Thyroid gland (tissue), 4 donors: ENCODE measurements around the gene NPHS2. TPM values are rescaled to one million over a fixed set of nuclear protein-coding genes. Genes with fewer than 3 reads are reported as not detected.

ENCODE experiments used
- DNase-seq, 2 donors: peaks; one replicate each; pipeline ENCODE4 v3.0.0-alpha.2; 2019
- H3K27ac ChIP-seq, 3 donors: fragments of 200-600 bp; sonication (generic); 1 replicate in 2 of 3; 2 replicates in 1 of 3; pipeline ENCODE4 v1.5.1; 2016 to 2019; ENCODE audit warnings: mild to moderate bottlenecking in 1 of 3, moderate library complexity in 1 of 3
- H3K27me3 ChIP-seq: fragments of 200-600 bp; sonication (generic); one replicate; pipeline ENCODE4 v1.5.1; 2019
- H3K36me3 ChIP-seq, 2 donors: fragments of 200-600 bp; sonication (generic); one replicate each; pipeline ENCODE4 v1.5.1; 2016 to 2019
- H3K4me1 ChIP-seq, 2 donors: fragments of 200-600 bp; sonication (generic); one replicate each; pipeline ENCODE4 v1.5.1; 2017 to 2019
- H3K4me3 ChIP-seq, 3 donors: fragments of 200-600 bp; sonication (generic); replicated peaks in 1 of 3; 1 replicate in 2 of 3; 2 replicates in 1 of 3; pipeline ENCODE4 v1.5.1; 2016; ENCODE audit warnings: mild to moderate bottlenecking in 1 of 3
- H3K9me3 ChIP-seq: fragments of 200-600 bp; sonication (generic); one replicate; pipeline ENCODE4 v1.5.1; 2017
- POLR2A ChIP-seq, 2 donors: fragments of 450-650 bp; IDR thresholded peaks; one replicate each; pipeline ENCODE4 v1.6.1; 2017; ENCODE audit warnings: antibody characterized with exemption in 2 of 2, mild to moderate bottlenecking in 2 of 2, moderate library complexity in 1 of 2
- WGBS, 2 donors: methylation state at CpG; one replicate each; pipeline ENCODE4 v1.1.5; 2017; 5-methylcytosine and 5-hydroxymethylcytosine counted together
- intact Hi-C: fragments of 100-400 bp; cut with DNase I; formaldehyde crosslinking; loops from one replicate; pipeline ENCODE4 v1.15.1; 2023
- total RNA-seq, 4 donors: library from RNA; depleted of rRNA; stranded (reverse); fragments of >200 nt; gene quantifications; one replicate each; pipeline ENCODE4 v1.2.3, GENCODE V29; 2016
- TF ChIP-seq, protein P1 (sequence below), 6 experiments: fragments of 200-600 bp in 3 of 6; fragments of 450-650 bp in 3 of 6; sonication (generic) in 3 of 6; IDR thresholded peaks; one replicate each; pipeline ENCODE4 v1.5.1; 2016 to 2019; ENCODE audit warnings: antibody characterized with exemption in 6 of 6, mild to moderate bottlenecking in 2 of 6, inconsistent platforms in 1 of 6, moderate library complexity in 1 of 6

NPHS2 gene
- total RNA-seq, 4 donors from 2014 or later, result not detected

DNA sequence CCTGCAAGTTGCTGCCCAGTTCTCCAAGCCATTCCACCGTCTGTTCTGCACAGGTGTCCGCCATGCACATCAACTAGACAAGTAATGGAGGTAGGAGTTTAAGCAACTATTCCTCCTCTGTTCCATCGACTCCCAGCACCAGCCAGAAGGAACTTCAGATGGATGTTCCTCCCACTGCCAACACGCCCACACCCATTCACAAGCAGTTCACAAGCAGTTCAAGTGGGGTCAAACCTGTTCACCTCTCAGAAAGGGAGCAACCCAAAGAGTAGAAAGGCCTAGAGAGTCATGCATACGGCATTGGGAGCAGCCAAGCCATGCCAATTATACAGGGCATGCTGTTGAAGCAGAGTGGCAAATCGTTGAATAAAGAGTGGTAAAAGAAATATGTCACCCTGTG lies 11.6 kb upstream of the NPHS2 start:
- peaks cover 4 to 9% of the 10 kb centered on the region in 2 donors for H3K4me1 ChIP-seq
- no peak overlapping the region for H3K27ac ChIP-seq
- no peaks in the 10 kb centered on the region for H3K36me3 ChIP-seq
- intact Hi-C loops, result no loop called here
- WGBS, 2 donors, result 94 to 98% methylated on average over 6 of the region's 6 CpGs
- H3K27me3 ChIP-seq, result no peaks in the 10 kb centered on the region
- no peak overlapping the region for H3K4me3 ChIP-seq
- no peak for TF ChIP-seq POLR2A (IDR thresholded peaks at IDR 0.05)
- TF ChIP-seq, protein P1, sequence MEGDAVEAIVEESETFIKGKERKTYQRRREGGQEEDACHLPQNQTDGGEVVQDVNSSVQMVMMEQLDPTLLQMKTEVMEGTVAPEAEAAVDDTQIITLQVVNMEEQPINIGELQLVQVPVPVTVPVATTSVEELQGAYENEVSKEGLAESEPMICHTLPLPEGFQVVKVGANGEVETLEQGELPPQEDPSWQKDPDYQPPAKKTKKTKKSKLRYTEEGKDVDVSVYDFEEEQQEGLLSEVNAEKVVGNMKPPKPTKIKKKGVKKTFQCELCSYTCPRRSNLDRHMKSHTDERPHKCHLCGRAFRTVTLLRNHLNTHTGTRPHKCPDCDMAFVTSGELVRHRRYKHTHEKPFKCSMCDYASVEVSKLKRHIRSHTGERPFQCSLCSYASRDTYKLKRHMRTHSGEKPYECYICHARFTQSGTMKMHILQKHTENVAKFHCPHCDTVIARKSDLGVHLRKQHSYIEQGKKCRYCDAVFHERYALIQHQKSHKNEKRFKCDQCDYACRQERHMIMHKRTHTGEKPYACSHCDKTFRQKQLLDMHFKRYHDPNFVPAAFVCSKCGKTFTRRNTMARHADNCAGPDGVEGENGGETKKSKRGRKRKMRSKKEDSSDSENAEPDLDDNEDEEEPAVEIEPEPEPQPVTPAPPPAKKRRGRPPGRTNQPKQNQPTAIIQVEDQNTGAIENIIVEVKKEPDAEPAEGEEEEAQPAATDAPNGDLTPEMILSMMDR (IDR thresholded peaks at IDR 0.05), result no peak
- no peaks in the 10 kb centered on the region for H3K9me3 ChIP-seq
- DNase-seq, result no peak

DNA sequence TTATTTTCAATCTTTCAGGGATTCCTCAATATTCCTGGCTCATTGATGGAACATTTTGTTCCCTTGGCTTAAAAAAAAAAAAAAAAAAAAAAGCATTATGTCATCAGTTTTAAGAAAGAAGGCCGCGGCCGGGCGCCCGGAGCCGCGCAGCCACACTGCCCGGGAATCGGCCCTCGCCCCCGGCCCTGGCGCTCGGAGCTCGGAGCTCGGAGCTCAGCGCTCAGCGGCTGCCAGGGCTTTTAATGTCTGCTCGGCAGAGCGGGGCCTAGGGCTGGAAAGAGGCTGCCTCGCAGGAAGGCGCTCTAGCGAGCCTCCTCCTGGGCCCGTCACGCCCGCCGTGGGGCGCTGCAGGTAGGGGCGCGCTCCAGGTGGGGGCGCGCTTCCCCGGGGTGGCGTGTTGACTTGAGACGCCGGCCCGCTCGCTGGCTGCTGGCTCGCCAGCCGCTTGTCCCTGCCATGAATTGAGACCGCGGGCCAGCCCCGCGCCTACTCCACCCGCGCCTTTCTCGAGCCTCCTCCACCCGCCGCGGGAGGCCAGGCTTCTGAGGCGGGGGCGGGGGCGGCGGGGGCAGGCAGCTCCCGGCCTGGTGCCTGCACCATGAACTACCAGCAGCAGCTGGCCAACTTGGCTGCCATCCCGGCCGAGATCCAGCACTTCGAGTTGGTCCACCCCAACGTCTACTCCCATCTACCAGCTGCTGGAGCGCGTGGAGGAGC lies 10.5 kb upstream of the NPHS2 start:
- WGBS, 2 donors, result 1 to 5% methylated on average over 22 to 27 of the region's 60 CpGs
- peak overlapping the region in 1 of 3 donors; percentile 29 for H3K4me3 ChIP-seq

DNA sequence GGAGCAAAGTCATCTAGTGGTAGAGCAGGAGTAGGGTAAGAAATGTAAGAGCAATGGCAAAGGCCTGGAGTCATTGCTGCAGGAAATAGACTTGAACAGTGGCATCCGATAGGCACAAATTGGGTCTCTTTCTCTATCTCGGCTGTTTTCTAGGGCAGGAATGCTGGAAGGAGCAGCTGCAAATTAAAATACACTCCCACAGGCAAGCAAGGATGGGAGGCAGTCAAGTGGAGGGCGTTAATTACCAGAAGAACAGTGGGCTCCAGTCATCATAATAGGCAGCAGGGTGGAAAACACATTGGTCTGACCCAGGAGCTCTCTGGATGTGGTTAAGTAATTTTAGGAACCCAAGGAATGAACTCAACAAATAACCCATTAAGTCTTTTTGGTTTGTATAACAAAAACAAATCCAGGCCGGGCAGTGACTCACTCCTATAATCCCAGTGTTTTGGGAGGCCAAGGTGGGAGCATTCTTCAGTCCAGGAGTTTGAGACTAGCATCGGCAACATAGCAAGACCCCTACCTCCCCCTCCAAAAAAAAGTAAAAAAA lies 8.1 kb upstream of the NPHS2 start:
- Histone ChIP-seq H3K9me3 (no peaks in the 10 kb centered on the region), H3K27ac (no peak overlapping the region), H3K4me1 (no peaks in the 10 kb centered on the region), H3K27me3 (no peaks in the 10 kb centered on the region), H3K4me3 (no peak overlapping the region), H3K36me3 (no peaks in the 10 kb centered on the region)
- intact Hi-C loops, result no loop called here
- no peak for DNase-seq
- no peak for TF ChIP-seq POLR2A (IDR thresholded peaks at IDR 0.05)
- TF ChIP-seq, protein P1 (IDR thresholded peaks at IDR 0.05), result no peak
- WGBS, 2 donors, result 60 to 72% methylated on average over 5 of the region's 5 CpGs

More for the DNA sequence above, 10.5 kb upstream of the NPHS2 start:
- H3K9me3 ChIP-seq, result no peaks in the 10 kb centered on the region
- peak in 1 of 2 donors; percentile 15 for TF ChIP-seq POLR2A (IDR thresholded peaks at IDR 0.05)
- TF ChIP-seq, protein P1 (IDR thresholded peaks at IDR 0.05), result peak in 5 of 6 experiments; percentile 28 to 75 (median 56)
- intact Hi-C loops, result no loop called here
- no peaks in the 10 kb centered on the region for H3K36me3 ChIP-seq
- DNase-seq, result peak; percentile 84 to 90
- peak overlapping the region; percentile 53 to 79 (median 78) for H3K27ac ChIP-seq
- no peaks in the 10 kb centered on the region for H3K27me3 ChIP-seq
- peaks cover 0 to 2% of the 10 kb centered on the region in 2 donors for H3K4me1 ChIP-seq

DNA sequence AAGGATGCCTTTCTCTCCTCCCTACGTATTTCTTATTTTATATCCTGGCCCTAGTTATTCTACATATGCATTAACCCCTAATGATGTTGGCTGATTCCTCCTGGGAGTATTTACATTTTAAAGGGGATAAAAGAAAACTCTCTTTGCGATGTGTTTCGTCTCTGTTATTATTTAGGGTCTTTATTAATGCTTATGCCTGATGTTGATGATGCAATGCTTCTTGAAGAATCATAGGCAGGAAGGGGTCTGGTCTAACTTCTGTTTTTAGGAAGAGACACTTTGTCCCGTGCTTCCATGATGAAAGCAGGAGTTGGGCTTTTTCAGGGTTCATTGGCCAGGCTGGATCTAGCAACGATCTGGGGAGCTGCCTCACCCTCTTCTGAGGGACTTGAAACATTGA lies 761 bp upstream of the NPHS2 start:
- TF ChIP-seq, protein P1 (IDR thresholded peaks at IDR 0.05), result no peak
- no peak for TF ChIP-seq POLR2A (IDR thresholded peaks at IDR 0.05)
- Histone ChIP-seq H3K4me1 (peaks cover 4 to 10% of the 10 kb centered on the region in 2 donors), H3K36me3 (no peaks in the 10 kb centered on the region), H3K9me3 (no peaks in the 10 kb centered on the region), H3K27me3 (peaks cover 6% of the 10 kb centered on the region), H3K27ac (no peak overlapping the region), H3K4me3 (no peak overlapping the region)
- no peak for DNase-seq
- intact Hi-C loops, result no loop called here
- WGBS, 2 donors, result 45 to 61% methylated on average over 5 of the region's 5 CpGs

DNA sequence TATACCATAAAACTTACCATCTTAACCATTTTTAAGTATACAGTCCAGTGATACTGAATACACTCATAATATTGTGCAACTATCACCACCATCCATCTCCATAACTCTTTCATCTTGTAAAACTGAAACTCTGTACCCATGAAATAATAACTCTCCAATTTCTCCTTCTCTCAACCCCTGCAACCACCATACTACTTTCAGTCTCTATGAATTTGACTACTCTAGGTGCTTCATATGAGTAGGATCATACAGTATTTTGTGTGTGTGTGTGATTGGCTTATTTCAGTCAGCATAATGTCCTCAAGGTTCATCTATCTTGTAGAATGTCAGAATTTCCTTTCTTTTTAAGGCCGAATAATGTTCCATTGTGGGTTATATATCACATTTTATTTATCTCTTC lies 17.7 kb downstream of the NPHS2 start:
- Histone ChIP-seq H3K4me1 (no peaks in the 10 kb centered on the region), H3K27ac (no peak overlapping the region), H3K4me3 (no peak overlapping the region), H3K9me3 (no peaks in the 10 kb centered on the region), H3K36me3 (no peaks in the 10 kb centered on the region), H3K27me3 (no peaks in the 10 kb centered on the region)
- TF ChIP-seq, protein P1 (IDR thresholded peaks at IDR 0.05), result no peak
- no peak for TF ChIP-seq POLR2A (IDR thresholded peaks at IDR 0.05)
- no peak for DNase-seq
- WGBS, 2 donors, result 93 to 98% methylated on average over 1 of the region's 1 CpG
- intact Hi-C loops, result no loop called here
